ENCODE data around the gene GMPPB.
"Not testable (repeated sequence)": the region's sequence is repeated elsewhere in the genome, so short reads cannot be mapped to it uniquely, and the experiment has no call there.

The GMPPB gene

GRCh38 chr3:49723628-49724551 lies at the start of gene GMPPB:
GMPPB (minus strand) TSS chr3:49723951; CDS start chr3:49723726, 225 bp downstream.
- peak; percentile 99 for DNase-seq

DNA sequence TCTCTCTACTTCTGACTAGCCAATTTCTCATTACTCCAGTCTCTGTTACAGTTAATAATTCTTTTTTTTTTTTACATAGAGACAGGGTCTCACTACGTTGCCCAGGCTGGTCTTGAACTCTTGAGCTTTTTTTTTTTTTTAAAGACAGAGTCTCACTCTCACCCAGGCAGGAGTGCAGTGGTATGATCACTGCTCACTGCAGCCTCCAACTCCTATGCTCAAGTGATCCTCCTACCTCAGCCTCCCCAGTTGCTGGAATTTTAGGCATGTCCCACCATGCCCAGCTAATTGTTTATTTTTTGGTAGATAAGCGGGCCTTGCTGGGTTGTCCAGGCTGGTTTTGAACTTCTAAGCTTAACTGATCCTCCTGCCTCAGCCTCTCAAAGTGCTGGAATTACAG lies 49.0 kb upstream of the GMPPB start:
- DNase-seq = no peak

GRCh38 chr3:49771340-49771938 lies 47.7 kb upstream of the GMPPB start:
- no peak for DNase-seq

DNA sequence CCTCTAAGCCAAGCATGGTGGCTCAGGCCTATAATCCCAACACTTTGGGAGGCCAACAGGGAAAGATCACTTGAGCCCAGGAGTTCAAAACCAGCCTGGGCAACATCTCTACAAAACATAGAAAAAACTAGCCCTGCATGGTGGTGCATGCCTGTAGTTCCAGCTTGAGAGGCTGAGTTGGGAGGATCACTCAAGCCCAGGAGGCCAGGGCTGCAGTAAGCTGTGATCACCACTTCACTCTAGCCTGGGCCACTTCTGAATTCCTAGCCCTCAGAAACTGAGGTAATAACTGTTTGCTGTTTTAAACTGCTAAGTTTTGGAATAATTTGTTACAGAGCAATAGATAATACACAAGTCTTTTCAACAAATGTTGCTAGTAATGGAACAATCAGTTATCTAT lies 46.2 kb upstream of the GMPPB start:
- no peak for DNase-seq

DNA sequence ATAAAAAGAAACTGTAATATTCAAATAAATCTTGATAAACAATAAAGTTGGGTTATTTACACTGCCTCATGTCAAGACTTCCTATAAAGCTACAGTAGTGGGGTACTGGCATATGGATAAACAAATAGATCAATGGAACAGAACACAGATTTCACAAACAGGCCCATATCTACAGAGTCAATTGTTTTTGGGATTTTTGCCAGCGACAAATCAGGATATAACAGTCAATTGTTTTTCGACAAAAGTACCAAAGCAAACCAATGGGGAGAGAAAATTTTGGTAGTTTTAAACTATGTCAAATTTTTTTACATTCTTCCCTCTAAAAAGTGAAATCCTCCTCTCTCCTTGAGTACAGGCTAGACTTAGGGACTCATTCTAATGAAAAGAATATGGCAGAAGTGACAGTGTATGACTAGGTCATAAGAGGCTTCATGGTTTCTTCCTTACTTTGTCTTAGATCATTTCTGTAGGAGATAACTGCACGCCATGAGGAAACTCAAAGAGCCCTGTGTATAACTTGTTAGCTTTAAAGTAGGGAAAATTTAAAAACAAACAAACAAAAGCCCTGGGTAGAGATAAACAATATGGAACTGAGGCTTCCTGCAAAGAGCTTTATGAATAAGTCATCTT lies 45.6 kb upstream of the GMPPB start:
- DNase-seq = no peak

- no peak for DNase-seq
These were observed 40.2 kb upstream of the GMPPB start for GRCh38 chr3:49763981-49764380.

DNA sequence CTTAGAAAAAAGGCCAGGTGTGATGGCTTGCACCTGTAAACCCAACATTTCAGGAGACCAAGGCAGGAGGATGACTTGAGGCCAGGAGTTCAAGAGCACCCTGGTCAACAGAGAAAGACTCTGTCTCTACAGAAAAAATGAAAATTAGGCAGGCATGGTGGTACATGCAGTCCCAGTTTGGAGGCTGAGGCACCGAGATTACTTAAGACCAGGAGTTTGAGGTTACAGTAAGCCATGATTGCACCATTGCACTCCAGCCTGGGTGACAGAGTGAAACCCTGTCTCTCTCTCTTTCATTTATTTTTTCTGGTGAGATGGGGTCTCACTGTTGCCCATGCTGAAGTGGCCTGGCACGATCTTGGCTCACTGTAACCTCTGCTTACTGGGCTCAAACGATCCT lies 37.9 kb upstream of the GMPPB start:
- DNase-seq = peak in 1 of 2 experiments; percentile 14

- DNase-seq = no peak
These were observed 35.5 kb upstream of the GMPPB start for GRCh38 chr3:49759226-49759625.

DNA sequence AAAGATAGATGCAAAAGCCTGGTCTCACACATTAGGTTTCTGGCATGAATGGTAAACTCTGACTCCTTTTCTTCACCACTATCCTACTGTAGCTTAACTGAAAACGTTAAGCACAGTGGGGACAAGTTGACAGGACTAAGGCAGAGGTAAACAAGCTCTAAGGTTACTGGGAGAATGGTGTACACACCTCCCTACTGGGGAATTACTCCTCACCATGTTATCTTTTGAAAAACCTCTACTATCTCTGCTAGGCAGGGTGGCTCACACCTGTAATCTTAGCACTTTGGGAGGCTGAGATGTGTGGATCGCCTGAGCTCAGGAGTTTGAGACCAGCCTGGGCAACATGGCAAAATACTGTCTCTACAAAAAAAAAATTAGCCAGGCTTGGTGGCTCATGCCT lies 33.4 kb upstream of the GMPPB start:
- no peak for DNase-seq

DNA sequence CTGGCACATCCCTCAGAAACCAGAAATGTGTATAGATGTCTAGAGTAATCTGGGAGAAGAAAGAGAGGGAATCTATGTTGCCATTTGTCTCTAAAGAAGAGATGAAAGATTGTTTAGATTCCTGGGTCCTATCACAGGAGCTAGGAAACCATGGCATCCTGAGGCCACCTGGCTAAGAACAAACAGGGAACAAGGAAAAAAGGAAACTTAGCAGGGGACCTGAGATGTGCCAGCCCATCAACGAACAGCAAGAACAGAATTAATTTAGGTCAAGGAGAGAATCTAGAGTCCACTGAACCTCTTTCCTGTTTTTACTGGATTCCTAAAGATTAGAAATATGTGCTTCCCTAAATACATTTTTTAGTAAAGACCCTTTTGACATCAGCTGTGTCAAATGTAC lies 32.3 kb upstream of the GMPPB start:
- DNase-seq = no peak

- DNase-seq = no peak
These were observed 30.8 kb upstream of the GMPPB start for GRCh38 chr3:49754536-49754935.

GRCh38 chr3:49751501-49751900 lies 27.8 kb upstream of the GMPPB start:
- DNase-seq = no peak

DNA sequence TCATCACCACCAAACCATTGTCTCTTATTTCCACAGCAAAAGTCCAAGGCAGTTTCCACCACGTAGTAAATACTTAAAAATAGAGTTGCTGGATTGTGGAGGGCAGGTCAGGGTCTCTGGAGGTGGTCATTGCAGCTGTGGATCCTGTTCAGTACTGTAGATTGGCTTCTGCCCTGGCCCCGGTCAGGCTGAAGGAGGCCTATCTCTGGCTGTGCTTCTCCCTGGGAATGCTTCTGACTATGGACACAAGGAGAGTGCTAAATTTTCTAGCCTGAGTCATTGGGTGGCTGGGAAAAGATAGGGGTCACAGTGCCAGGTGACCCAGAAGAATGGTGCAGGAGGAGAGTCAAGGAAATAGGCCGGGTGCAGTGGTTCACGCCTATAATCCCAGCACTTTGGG lies 26.3 kb upstream of the GMPPB start:
- DNase-seq = no peak

DNA sequence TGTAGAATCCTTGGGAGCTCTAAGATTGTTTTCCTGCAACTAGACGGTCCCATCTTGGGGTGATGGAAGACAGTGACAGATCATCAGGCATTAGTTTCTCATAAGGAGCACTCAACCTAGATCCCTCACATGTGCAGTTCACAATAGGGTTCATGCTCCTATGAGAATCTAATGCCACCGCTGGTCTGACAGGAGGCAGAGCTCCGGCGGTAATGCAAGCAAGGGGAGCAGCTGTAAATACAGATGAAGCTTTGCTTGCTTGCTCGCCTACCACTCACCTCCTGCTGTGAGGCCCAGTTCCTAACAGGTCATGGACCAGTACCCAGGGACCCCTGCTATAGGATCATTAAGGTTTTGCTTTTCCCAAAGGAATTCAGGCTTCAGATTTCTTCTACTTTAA lies 25.1 kb upstream of the GMPPB start:
- not testable (repeated sequence) for DNase-seq

DNA sequence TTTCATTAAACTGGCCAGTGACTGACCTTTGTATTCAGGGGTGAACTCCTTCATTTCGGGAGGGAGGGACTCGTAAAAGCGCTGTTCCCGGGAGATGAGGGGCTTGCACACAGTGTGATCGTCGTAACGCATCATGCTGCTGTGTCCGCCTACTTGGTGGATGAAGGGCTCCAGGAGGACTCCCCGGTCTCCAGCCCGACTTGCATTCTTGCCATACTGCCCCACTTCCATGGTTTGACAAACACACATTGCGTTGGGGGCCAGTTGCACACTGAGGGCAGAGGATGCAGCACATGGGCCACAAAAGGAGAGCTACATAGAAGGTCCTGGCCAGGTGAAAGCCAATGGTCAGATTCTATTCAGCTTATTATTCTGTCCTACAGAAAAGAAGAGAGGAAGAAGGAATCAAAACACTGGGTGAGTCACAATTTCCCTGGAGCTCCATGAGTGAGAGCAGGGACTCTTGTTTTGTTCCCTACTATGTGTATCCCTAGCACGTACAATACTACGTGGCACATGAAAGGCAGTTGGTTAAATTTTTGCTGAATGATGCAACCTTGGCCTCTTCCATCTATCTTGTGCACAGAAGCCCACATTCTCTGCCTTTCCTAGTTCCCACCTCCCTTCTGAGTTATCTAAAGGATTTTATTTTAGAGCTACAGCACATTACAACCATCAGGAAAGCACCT lies 24.2 kb upstream of the GMPPB start:
- DNase-seq = no peak

- DNase-seq = no peak
These were observed 22.2 kb upstream of the GMPPB start for GRCh38 chr3:49745986-49746385.

DNA sequence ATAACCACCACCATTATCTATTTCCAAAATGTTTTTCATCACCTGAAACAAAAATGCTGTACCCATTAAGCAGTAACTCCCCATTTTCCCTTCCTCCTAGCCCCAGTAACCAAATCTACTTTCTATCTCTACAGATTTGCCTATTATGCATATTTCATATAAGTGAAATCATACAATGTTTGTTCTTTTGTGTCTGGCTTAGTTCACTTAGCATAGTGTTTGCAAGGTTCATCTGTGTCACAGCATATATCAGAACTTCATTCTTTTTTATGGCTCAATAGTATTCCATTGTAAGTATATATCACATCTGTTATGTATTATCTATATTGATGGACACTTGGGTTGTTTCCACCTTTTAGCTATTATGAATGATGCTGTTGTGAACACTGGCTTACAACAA lies 16.7 kb upstream of the GMPPB start:
- DNase-seq = no peak

DNA sequence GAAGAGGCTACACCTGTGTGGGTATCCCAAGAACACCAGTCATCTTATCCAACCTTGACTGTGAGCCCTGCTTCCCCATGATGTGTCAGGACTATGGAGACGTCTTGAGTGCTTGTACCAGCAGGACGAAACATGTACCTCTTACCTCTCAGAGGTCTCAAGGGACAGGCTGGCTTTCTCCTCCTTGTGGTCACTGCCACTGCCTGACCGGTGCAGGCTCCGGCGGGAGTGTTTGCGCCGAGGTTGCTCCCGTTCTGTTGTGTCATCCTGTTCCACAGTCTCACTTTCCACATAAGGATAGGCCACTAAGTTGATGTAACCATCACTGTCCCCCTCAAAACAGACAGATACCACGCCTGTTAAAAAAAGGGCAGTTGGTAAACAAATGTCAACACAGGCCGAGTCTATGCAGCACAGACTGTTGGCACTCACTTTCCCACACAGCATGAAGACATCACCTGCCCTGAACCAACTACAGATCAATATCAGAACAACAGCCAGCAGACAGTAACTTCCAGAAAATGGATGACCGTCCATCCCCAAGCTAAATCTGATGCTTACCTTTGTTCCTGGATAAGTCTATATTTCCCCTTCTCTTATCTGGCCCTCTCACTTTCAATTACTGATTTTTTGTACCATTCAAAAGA lies 14.4 kb upstream of the GMPPB start:
- DNase-seq = no peak

GRCh38 chr3:49734752-49735151 lies 11.0 kb upstream of the GMPPB start:
- DNase-seq = no peak

- DNase-seq = peak in 1 of 2 experiments; percentile 11
These were observed 9.8 kb upstream of the GMPPB start for GRCh38 chr3:49733551-49733950.

- no peak for DNase-seq
These were observed 8.8 kb upstream of the GMPPB start for GRCh38 chr3:49732597-49732996.

GRCh38 chr3:49729966-49730609 lies 6.3 kb upstream of the GMPPB start:
- DNase-seq = no peak

Data from AML-193 (cell line).